Right atrium auricular region (tissue), 2 donors: ENCODE results near the gene RUBCNL. TPM values are rescaled to one million over a fixed set of nuclear protein-coding genes. Genes with fewer than 3 reads are reported as not detected.

Source experiments
- DNase-seq: peaks from one replicate; pipeline ENCODE4 v3.0.0-alpha.2; 2019; ENCODE audit warnings: low spot score
- H3K27ac ChIP-seq, 2 donors: fragments of 200-600 bp; sonication (generic); 1 replicate in 1 of 2; 2 replicates in 1 of 2; pipeline ENCODE4 v1.5.1; 2016 to 2019
- H3K27me3 ChIP-seq, 2 donors: fragments of 200-600 bp; sonication (generic); one replicate each; pipeline versions ENCODE4 v1.5.1 to v1.6.0; 2017 to 2019
- H3K36me3 ChIP-seq: fragments of 200-600 bp; sonication (generic); one replicate; pipeline ENCODE4 v1.5.1; 2016
- H3K4me1 ChIP-seq, 2 donors: fragments of 200-600 bp; sonication (generic); one replicate each; pipeline versions ENCODE4 v1.5.1 to v1.6.0; 2017 to 2019
- H3K4me3 ChIP-seq, 2 donors: fragments of 200-600 bp; sonication (generic); 1 replicate in 1 of 2; 2 replicates in 1 of 2; pipeline ENCODE4 v1.5.1; 2017 to 2019; ENCODE audit warnings: mild to moderate bottlenecking in 1 of 2, moderate library complexity in 1 of 2
- H3K9me3 ChIP-seq, 2 donors: fragments of 200-600 bp; sonication (generic); one replicate each; pipeline ENCODE4 v1.5.1; 2019
- total RNA-seq, 2 donors: library from RNA; depleted of rRNA; stranded (reverse); fragments of >200 nt; gene quantifications; one replicate each; pipeline ENCODE4 v1.1.0, GENCODE V29; 2016
- TF ChIP-seq, protein P1 (sequence below), 2 donors: fragments of 200-600 bp; sonication (generic); IDR thresholded peaks; one replicate each; pipeline ENCODE4 v1.5.1; 2019; ENCODE audit warnings: antibody characterized with exemption in 2 of 2

RUBCNL gene
- total RNA-seq, 2 donors from 2014 or later, result 0.59 to 1.5 TPM

DNA sequence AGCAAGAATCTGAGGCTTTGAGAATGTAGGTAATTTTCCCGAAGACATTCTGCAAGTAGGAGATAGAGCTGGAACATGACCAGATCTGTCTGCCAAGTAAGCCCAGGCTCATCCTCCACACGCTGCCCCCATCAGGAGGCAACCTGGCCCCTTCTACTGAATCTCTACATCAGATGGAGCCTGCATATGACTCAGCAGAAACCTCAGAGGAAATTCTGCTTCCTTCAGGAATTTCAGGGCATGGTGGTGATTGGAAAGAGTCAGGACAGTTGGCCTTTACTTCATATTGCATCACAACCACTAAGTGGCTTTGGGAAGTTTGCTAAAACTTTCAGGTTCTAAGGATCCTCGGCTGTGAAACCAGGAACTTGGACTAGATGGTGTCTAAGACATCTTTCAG, 90.1 kb downstream of the RUBCNL start:
- H3K4me1 ChIP-seq, result peaks cover 0 to 16% of the 10 kb centered on the region in 2 donors
- no peak overlapping the region for H3K4me3 ChIP-seq
- TF ChIP-seq, protein P1, sequence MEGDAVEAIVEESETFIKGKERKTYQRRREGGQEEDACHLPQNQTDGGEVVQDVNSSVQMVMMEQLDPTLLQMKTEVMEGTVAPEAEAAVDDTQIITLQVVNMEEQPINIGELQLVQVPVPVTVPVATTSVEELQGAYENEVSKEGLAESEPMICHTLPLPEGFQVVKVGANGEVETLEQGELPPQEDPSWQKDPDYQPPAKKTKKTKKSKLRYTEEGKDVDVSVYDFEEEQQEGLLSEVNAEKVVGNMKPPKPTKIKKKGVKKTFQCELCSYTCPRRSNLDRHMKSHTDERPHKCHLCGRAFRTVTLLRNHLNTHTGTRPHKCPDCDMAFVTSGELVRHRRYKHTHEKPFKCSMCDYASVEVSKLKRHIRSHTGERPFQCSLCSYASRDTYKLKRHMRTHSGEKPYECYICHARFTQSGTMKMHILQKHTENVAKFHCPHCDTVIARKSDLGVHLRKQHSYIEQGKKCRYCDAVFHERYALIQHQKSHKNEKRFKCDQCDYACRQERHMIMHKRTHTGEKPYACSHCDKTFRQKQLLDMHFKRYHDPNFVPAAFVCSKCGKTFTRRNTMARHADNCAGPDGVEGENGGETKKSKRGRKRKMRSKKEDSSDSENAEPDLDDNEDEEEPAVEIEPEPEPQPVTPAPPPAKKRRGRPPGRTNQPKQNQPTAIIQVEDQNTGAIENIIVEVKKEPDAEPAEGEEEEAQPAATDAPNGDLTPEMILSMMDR (IDR thresholded peaks at IDR 0.05), result no peak
- no peak for DNase-seq
- H3K27ac ChIP-seq, result no peak overlapping the region
- peaks cover 0 to 12% of the 10 kb centered on the region in 2 donors for H3K9me3 ChIP-seq
- H3K27me3 ChIP-seq, result no peaks in the 10 kb centered on the region
- H3K36me3 ChIP-seq, result no peaks in the 10 kb centered on the region

DNA sequence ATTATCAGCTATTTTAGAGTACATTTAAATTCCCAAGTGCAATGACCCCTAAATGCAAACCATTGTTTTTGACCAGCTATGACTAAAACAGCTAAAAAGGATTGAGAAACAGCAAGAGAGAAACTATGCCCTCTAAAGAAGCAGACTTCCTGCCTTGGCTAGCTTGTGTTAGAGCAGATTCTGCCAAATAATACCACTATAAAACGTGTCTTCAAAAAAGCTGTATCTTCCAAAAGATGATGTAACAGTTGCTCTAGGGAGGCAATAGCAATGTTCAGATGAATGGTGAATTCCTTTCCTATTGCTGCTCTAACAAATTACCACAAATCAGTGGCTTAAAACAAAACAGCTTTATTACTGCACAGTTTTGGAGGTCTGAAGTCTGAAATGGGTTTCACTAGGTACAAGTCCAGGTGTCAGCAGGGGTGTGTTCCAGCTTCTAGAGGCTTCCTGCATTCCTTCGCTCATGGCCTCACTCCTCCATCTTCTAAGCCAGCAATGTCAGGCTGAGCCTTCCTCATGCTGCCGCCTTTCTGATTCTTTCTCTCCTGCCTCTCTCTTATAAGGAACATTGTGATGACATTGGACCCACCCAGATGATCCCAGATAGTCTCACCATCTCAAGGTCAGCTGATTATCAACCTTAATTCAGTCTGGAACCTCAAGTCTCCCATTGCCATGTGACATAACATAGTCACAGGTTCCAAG, 90.8 kb downstream of the RUBCNL start:
- peak overlapping the region in 1 of 2 donors; percentile 12 for H3K27ac ChIP-seq
- peaks cover 0 to 16% of the 10 kb centered on the region in 2 donors for H3K4me1 ChIP-seq
- no peaks in the 10 kb centered on the region for H3K36me3 ChIP-seq
- peaks cover 0 to 5% of the 10 kb centered on the region in 2 donors for H3K9me3 ChIP-seq
- DNase-seq, result no peak
- no peaks in the 10 kb centered on the region for H3K27me3 ChIP-seq
- no peak overlapping the region for H3K4me3 ChIP-seq
- TF ChIP-seq, protein P1 (IDR thresholded peaks at IDR 0.05), result no peak

DNA sequence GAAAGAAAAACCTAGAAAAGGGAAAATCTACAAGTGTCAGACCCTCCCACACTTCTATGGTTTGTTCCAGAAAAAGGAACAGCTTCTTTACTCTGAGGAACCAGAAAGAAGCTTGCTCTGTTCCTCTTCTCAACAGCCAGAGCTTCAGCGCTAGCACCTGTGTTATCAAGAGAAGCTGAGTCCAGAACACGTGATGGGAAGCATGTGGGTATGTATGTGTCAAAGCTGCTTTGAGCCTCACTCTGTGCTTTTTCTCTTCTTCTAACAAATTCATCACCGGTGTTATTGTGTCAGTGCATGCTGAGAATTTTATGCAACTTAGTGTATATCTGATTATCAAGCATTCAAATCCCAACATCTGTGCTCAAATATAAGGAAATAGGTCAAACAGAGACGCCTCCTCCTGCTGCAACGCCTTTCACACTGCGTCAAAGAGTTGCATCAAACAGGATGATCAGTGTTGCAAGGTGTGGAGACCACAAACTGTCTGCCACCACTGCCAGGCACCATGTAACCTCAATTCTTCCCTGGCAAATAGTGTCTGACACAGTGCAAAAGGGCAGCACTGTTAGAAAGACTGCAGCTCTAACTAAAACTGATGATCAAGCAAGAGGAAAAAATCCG, 91.4 kb downstream of the RUBCNL start:
- Histone ChIP-seq H3K27ac (peak overlapping the region in 1 of 2 donors; percentile 12), H3K27me3 (no peaks in the 10 kb centered on the region), H3K4me3 (no peak overlapping the region), H3K9me3 (peaks cover 0 to 5% of the 10 kb centered on the region in 2 donors), H3K4me1 (peaks cover 0 to 16% of the 10 kb centered on the region in 2 donors), H3K36me3 (no peaks in the 10 kb centered on the region)
- DNase-seq, result peak; percentile 68
- TF ChIP-seq, protein P1 (IDR thresholded peaks at IDR 0.05), result no peak

DNA sequence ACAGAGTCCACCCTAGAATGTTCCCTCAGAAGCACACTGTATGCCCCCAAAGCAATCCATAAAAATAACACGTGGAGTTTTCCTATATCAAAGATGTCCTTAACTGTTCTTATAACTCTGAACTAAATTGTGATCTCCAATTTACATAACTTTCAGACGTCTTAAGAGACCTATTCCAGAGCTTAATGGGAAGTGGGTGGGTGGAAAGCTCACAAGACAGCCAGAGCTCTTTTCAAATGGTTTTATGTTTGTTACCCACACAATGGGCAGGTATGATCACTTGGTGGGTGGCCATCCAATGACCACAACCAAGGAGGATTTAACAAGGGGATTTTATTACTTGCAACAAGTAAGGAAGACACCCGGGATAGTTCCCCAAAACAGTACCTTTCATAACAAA, 93.6 kb downstream of the RUBCNL start:
- no peak for DNase-seq

More for the DNA sequence above, 93.6 kb downstream of the RUBCNL start:
- Histone ChIP-seq H3K4me3 (no peak overlapping the region), H3K27ac (no peak overlapping the region), H3K4me1 (peaks cover 0 to 16% of the 10 kb centered on the region in 2 donors), H3K9me3 (no peaks in the 10 kb centered on the region), H3K27me3 (no peaks in the 10 kb centered on the region), H3K36me3 (no peaks in the 10 kb centered on the region)
- TF ChIP-seq, protein P1 (IDR thresholded peaks at IDR 0.05), result no peak

Other genes starting within 250 kb of the RUBCNL start
- 10 to 100 TPM in 1 of 2 donors, 1 to 10 TPM in 1; 8.6 to 31.7 TPM for gene LCP1, start 205.1 kb downstream of the RUBCNL start, total RNA-seq
- gene LRRC63, start 175.3 kb downstream of the RUBCNL start, total RNA-seq, result not detected
- gene LRCH1, start 165.9 kb upstream of the RUBCNL start, total RNA-seq, result 10 to 100 TPM in 1 of 2 donors, 1 to 10 TPM in 1; 6.9 to 10.9 TPM